Effector memory CD8-positive, alpha-beta T cell (primary cell): ENCODE results near the gene TFDP2.

Experiments
- ATAC-seq: fragments of 150-1000 bp; cut with Tn5 transposase; replicated peaks from 2 replicates; pipeline ENCODE4 v1.10.0; 2021; ENCODE audit warnings: mild to moderate bottlenecking, moderate library complexity
- DNase-seq, 3 experiments: peaks; one replicate each; pipeline ENCODE4 v3.0.0; 2021
- H3K27ac Mint-ChIP-seq, 2 donors: one replicate each; pipeline ENCODE4 v1.8.0; 2022; ENCODE audit warnings: mild to moderate bottlenecking in 2 of 2, mixed read lengths in 2 of 2, moderate library complexity in 2 of 2
- H3K27me3 Mint-ChIP-seq, 2 donors: one replicate each; pipeline ENCODE4 v1.8.0; 2022; ENCODE audit warnings: mixed read lengths in 2 of 2
- H3K36me3 Mint-ChIP-seq: one replicate; pipeline ENCODE4 v1.8.0; 2022; ENCODE audit warnings: mild to moderate bottlenecking, moderate library complexity, mixed read lengths; ENCODE audit not compliant: insufficient read depth
- H3K4me1 Mint-ChIP-seq, 2 donors: one replicate each; pipeline ENCODE4 v1.8.0; 2022; ENCODE audit warnings: low read depth in 2 of 2, mixed read lengths in 2 of 2
- H3K4me3 Mint-ChIP-seq, 2 donors: one replicate each; pipeline ENCODE4 v1.8.0; 2022; ENCODE audit warnings: mild to moderate bottlenecking in 2 of 2, mixed read lengths in 2 of 2, moderate library complexity in 2 of 2
- H3K9me3 Mint-ChIP-seq, 2 donors: one replicate each; pipeline ENCODE4 v1.8.0; 2022; ENCODE audit warnings: mixed read lengths in 2 of 2

Gene TFDP2

DNA sequence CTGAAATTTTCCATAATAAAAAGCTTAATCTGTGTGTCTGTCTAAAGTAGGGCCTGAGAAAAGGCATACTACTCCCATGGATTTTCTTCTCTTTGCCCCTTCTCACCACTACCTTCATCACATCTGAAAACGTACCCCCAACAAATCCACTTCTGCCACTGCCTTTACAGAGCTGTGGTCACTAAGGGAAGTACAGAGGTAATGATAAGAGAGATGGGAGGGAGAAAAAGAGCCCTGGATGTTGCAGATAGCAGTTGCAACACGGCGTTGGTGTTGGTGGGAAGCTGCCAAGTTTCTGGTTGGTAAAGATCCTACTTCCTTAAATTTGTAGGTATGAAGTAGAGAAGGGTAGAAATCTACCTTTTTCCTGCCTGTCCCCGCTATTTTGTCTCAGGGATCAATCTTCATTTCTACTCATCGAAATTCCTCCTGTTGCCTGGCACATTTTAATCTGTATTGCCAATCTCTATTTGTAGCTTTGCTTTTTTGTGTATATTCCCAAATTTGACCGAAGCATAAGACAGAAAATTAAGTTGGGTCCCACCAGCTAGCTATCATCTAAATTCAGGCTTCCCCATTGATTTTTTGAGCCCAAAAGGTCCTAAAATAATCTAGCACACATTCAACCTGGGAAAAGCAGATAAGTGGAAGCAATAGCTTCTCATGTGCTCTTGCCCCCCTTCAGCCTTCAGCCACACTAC lies 102.9 kb downstream of the TFDP2 start:
- ATAC-seq (no peak), DNase-seq (no peak)
- Mint-ChIP-seq H3K9me3 (no peaks in the 10 kb centered on the region), H3K36me3 (peaks cover 10% of the 10 kb centered on the region), H3K4me3 (no peak overlapping the region), H3K27ac (no peak overlapping the region), H3K27me3 (no peaks in the 10 kb centered on the region), H3K4me1 (no peaks in the 10 kb centered on the region)

DNA sequence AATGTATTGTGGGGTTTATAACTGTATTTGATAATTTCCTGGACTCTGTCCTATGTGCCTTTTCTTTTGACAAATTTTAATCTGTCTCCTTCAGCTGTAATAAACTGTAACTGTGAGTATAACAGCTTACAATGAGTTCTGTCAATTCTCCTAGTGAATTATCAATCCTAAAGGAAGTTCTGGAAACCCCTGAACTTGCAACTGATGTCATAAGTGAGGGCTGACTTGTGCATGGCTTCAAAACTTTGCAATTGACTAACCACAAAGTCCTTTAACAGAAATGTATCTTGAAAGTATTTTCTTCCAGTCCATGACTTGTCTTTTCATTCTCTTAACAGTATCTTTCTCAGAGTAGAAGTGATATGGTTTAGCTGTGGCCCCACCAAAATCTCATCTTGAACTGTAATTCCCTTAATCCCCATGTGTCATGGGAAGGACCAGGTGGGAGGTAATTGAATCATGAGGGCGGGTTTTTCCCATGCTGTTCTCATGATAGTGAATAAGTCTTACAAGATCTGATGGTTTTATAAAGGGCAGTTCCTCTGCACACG lies 108.3 kb downstream of the TFDP2 start:
- H3K9me3 Mint-ChIP-seq: no peaks in the 10 kb centered on the region
- no peak overlapping the region for H3K4me3 Mint-ChIP-seq
- DNase-seq: no peak

DNA sequence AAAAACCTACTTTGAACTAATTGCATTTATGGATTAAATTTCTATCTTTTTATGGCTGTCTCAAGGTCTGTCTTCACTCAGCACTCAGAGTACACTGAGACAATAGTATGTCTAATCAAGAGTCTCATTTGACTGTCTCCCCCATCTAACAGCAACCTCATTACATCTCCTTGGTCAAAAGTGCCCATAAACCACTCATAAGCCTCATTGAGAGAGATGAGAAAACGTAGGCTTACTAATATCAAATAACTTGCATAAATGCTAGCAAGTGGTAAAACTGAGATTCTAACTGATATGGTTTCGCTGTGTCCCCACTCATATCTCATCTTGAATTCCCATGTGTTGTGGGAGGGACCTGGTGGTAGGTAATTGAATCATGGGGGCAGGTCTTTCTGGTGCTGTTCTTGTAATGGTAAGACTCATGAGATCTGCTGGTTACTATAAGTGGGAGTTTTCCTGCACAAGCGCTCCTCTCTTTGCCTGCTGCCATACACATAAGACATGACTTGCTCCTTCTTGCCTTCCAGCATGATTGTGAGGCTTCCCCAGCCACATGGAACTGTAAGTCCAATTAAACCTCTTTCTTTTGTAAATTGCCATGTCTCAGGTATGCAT lies 113.9 kb downstream of the TFDP2 start:
- no peaks in the 10 kb centered on the region for H3K27me3 Mint-ChIP-seq
- H3K27ac Mint-ChIP-seq: no peak overlapping the region
- H3K4me3 Mint-ChIP-seq: no peak overlapping the region
- H3K36me3 Mint-ChIP-seq: no peaks in the 10 kb centered on the region
- ATAC-seq (no peak), DNase-seq (no peak)
- H3K4me1 Mint-ChIP-seq: peaks cover 7 to 12% of the 10 kb centered on the region in 2 donors
- no peaks in the 10 kb centered on the region for H3K9me3 Mint-ChIP-seq

More for the DNA sequence above, 108.3 kb downstream of the TFDP2 start:
- H3K27me3 Mint-ChIP-seq: no peaks in the 10 kb centered on the region
- H3K36me3 Mint-ChIP-seq: peaks cover 3% of the 10 kb centered on the region
- no peak for ATAC-seq
- H3K27ac Mint-ChIP-seq: no peak overlapping the region
- H3K4me1 Mint-ChIP-seq: peaks cover 2 to 3% of the 10 kb centered on the region in 2 donors

DNA sequence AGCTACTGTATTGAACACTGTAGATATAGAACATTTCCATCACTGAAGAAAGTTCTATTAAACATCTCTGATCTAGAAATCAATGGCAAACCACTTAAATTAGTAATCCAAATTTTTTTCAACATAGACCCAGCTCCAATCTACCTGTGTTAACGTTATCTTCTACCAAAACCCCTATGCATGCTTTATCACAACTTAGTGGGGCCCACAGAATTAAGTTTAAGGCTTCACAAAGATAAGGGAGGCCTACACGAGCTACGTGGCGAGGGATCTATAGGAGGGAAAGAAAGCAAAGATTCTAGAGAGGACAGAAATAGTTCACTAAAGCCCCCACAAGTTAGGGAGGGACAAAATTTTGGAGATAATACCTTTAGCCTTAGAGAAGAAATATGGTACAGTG lies 116.1 kb downstream of the TFDP2 start:
- ATAC-seq: no peak
- H3K4me3 Mint-ChIP-seq: no peak overlapping the region
- no peaks in the 10 kb centered on the region for H3K9me3 Mint-ChIP-seq

DNA sequence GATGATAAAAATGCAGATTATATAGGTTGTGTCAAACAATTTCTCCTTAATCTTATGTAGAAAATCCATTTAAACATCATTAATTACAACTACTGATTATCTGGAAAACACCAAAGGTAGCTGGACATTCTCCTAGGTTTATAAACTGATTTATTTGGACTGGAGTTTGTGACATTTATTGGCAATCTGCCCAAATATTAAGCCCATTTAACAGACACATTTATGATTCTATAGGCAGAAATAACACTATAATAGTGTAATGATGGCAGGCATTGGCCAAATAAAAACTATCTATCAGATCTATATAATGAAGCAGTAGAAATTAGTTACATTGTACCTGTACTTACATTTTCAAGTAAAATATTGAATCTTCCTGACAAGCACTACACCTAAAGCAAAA lies 117.8 kb downstream of the TFDP2 start:
- DNase-seq (no peak), ATAC-seq (no peak)
- Mint-ChIP-seq H3K27me3 (no peaks in the 10 kb centered on the region), H3K4me3 (no peak overlapping the region), H3K36me3 (no peaks in the 10 kb centered on the region), H3K4me1 (peaks cover 12 to 22% of the 10 kb centered on the region in 2 donors), H3K9me3 (no peaks in the 10 kb centered on the region), H3K27ac (no peak overlapping the region)

More for the DNA sequence above, 116.1 kb downstream of the TFDP2 start:
- H3K36me3 Mint-ChIP-seq: no peaks in the 10 kb centered on the region
- H3K4me1 Mint-ChIP-seq: peaks cover 10 to 16% of the 10 kb centered on the region in 2 donors
- no peak for DNase-seq
- no peaks in the 10 kb centered on the region for H3K27me3 Mint-ChIP-seq
- no peak overlapping the region for H3K27ac Mint-ChIP-seq

DNA sequence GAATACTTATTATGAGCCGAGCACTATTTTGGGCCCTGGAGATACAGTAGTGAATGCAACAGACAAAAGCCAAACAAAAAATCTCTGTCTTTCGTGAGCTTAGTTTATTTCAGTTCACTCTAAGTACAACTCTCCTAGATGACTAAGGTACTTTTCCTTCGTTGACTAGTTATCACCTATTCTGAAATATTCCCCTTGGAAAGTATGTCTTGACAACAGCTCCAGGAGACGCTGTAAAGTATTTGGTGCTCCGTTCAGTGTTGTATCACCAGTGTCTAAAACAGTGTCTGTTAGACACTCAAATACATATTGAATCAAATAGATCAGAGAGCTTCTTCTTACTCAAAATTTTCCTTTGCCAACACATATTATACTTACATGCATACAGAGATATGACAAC lies 119.6 kb downstream of the TFDP2 start:
- Mint-ChIP-seq H3K27me3 (no peaks in the 10 kb centered on the region), H3K36me3 (peaks cover 2% of the 10 kb centered on the region), H3K4me3 (no peak overlapping the region), H3K4me1 (peaks cover 12 to 22% of the 10 kb centered on the region in 2 donors), H3K9me3 (no peaks in the 10 kb centered on the region), H3K27ac (no peak overlapping the region)
- ATAC-seq (no peak), DNase-seq (no peak)

DNA sequence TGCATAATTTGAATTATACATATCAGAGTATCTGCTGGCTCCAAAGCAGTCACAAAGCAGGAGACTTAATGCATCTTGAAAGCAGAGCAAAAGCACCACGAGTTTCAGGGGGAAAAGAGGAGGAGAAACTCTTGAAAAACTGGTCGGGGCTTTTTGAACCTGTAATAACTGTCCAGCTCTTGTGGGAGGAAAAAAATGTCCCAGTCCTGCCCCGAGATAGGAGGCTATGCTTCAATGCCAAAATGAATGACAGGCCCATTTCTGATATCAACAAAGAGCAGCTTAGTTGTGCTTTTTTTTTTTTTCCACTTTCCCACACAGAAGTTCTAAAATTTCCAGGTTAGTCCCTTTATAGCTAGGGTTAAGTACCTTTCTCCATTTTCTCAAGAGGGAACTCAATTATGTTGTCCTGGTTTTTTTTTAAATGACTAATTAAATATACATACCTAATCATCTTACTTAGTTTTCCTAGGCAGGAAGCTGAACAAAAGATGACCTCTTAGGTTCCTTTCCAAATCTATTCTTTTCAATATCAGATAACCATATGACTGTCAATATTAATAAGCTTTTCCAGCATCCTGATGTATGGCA lies 120.2 kb downstream of the TFDP2 start:
- no peaks in the 10 kb centered on the region for H3K27me3 Mint-ChIP-seq
- H3K36me3 Mint-ChIP-seq: peaks cover 2% of the 10 kb centered on the region
- H3K4me1 Mint-ChIP-seq: peaks cover 12 to 22% of the 10 kb centered on the region in 2 donors
- DNase-seq (no peak), ATAC-seq (no peak)
- H3K4me3 Mint-ChIP-seq: no peak overlapping the region
- H3K9me3 Mint-ChIP-seq: no peaks in the 10 kb centered on the region
- H3K27ac Mint-ChIP-seq: peak overlapping the region in 1 of 2 donors; percentile 89

DNA sequence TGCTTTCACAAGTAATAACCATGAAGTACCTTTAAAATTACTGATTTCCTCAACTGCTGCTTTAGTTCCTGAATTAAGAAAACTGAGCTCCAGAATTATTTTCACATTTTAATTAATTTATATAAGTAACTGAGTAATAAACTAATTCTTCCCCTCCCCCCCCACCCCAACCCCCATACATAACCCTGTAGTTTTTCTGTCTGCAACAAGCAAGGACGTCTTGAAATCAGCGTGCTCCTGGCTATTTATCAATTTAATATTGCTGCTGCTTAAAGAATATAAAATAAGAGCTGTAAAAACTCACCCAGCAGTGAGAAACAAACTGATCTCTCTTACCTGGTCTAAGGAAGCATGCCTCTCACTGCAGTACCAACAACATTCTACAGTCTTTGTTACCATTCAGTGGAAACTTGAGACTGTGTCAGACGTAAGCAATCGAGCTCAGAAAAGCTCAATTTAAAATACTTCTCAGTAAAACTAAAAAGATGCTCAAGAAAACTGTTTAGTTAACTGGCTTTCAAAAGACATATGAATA lies 121.0 kb downstream of the TFDP2 start:
- DNase-seq (peak; percentile 6 to 14 (median 10)), ATAC-seq (peak; percentile 87)
- Mint-ChIP-seq H3K36me3 (peaks cover 2% of the 10 kb centered on the region), H3K27me3 (no peaks in the 10 kb centered on the region), H3K4me3 (peak overlapping the region; percentile 74 to 90), H3K9me3 (no peaks in the 10 kb centered on the region), H3K4me1 (peaks cover 12 to 22% of the 10 kb centered on the region in 2 donors), H3K27ac (peak overlapping the region; percentile 69 to 89)

DNA sequence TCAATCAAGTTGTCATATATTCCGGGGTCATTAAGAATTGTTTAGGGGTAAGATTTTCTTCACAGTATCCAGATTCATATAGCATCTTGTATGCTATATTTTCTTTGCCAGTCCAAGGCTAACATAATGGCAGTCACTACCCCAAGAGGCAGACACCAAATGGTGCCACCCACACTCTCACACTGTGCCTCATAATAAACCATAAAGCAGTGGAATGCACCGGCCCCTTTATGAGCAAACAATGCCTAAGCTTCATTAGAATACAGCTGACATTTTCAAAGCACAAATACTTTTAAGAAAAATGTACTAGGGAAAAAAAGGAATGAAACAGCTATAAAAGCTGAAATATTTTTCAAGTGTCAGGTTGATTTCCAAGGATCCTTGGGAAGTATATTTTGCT lies 121.6 kb downstream of the TFDP2 start:
- H3K27me3 Mint-ChIP-seq: no peaks in the 10 kb centered on the region
- H3K36me3 Mint-ChIP-seq: peaks cover 6% of the 10 kb centered on the region
- H3K27ac Mint-ChIP-seq: peak overlapping the region; percentile 69 to 89
- H3K4me3 Mint-ChIP-seq: peak overlapping the region; percentile 37 to 90
- ATAC-seq (peak; percentile 76), DNase-seq (no peak)
- H3K4me1 Mint-ChIP-seq: peaks cover 12 to 21% of the 10 kb centered on the region in 2 donors
- H3K9me3 Mint-ChIP-seq: no peaks in the 10 kb centered on the region

DNA sequence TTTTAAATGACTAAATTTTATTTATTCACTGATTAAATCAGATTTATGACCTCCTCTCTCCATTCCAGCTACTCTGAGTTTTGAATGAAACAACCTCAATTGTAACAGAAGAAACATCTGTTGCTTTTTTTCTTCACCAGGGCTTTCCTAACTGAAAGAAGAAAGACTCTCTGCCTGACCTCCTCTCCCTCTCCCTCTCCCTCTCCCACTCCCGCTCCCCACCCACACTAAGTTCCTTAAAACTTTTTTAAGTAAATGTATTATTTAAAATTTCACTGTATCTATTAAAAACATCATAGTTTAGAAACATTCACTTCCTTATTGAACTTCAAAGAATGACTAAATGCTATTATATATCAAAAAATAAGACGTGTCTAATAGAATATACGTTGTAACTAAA lies 122.0 kb downstream of the TFDP2 start:
- H3K9me3 Mint-ChIP-seq: no peaks in the 10 kb centered on the region
- H3K27me3 Mint-ChIP-seq: no peaks in the 10 kb centered on the region
- H3K36me3 Mint-ChIP-seq: peaks cover 6% of the 10 kb centered on the region
- ATAC-seq (no peak), DNase-seq (no peak)
- H3K4me1 Mint-ChIP-seq: peaks cover 12 to 19% of the 10 kb centered on the region in 2 donors
- peak overlapping the region in 1 of 2 donors; percentile 89 for H3K27ac Mint-ChIP-seq
- H3K4me3 Mint-ChIP-seq: peak overlapping the region; percentile 37 to 90

DNA sequence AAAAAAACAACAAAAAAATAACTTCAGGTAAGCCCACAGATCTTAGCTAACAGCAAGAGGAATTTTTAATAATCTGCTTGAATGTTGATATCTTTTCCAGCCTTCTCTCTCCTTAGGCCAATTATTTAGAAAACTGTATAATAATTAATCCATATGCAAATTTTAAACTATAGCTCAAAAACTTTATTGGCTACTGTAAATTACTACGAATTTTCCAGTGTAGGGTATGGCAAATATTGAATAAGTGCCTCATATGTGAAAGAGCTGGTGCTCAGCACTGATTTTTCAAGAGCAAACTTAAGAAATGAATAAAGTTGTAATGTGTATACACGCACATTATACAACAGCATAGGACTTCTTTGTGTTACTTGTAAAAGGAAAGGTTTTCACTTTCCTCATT lies 123.0 kb downstream of the TFDP2 start:
- H3K4me1 Mint-ChIP-seq: peaks cover 10 to 20% of the 10 kb centered on the region in 2 donors
- ATAC-seq (no peak), DNase-seq (no peak)
- H3K27me3 Mint-ChIP-seq: no peaks in the 10 kb centered on the region
- H3K27ac Mint-ChIP-seq: no peak overlapping the region
- no peaks in the 10 kb centered on the region for H3K9me3 Mint-ChIP-seq
- no peak overlapping the region for H3K4me3 Mint-ChIP-seq
- peaks cover 6% of the 10 kb centered on the region for H3K36me3 Mint-ChIP-seq

DNA sequence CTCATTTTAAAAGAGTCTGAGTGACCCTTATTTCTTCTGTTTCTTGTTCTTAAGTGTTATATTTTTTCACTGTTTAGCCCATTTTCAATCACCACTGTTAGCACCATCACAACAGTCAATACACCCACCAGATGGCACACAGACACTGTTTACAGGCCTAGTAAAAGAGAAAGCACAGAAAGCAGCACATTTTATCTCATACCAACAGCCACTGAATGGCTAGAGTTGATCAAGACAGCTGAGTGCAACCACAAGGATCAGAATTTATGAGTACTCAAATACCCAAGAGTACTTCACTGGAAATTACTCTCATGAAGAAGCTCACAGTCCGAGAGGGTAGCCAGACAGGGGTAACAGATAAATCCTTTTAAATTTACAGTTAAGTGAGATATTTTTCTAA lies 127.0 kb downstream of the TFDP2 start:
- Mint-ChIP-seq H3K27me3 (no peaks in the 10 kb centered on the region), H3K27ac (peak overlapping the region in 1 of 2 donors; percentile 13)
- ATAC-seq: no peak

DNA sequence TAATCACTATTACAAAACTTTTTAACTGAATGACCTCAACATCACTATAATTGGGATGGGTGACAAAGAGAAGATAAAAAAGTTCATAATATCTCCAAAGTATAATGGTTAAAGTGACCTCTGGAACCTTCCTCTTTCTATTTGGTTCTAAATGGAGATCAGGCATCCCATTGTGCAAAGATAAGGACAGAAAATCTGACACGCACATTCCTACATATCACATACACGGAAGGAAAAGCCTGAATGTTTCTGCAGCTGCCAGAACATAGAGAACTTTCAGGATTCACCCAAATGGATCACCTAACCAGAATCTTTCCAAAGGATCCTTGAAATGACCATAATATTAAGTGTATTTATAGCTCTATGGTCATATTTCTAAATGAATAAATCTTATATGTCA lies 128.2 kb downstream of the TFDP2 start:
- Mint-ChIP-seq H3K27ac (no peak overlapping the region), H3K4me1 (peaks cover 12 to 16% of the 10 kb centered on the region in 2 donors), H3K9me3 (no peaks in the 10 kb centered on the region), H3K27me3 (no peaks in the 10 kb centered on the region), H3K36me3 (peaks cover 6% of the 10 kb centered on the region), H3K4me3 (no peak overlapping the region)
- DNase-seq: no peak
- no peak for ATAC-seq

More for the DNA sequence above, 127.0 kb downstream of the TFDP2 start:
- DNase-seq: no peak
- Mint-ChIP-seq H3K36me3 (peaks cover 6% of the 10 kb centered on the region), H3K9me3 (no peaks in the 10 kb centered on the region), H3K4me1 (peaks cover 12 to 19% of the 10 kb centered on the region in 2 donors), H3K4me3 (no peak overlapping the region)
